GM19035 (cell line): Measurements from ENCODE around the gene MEIS1.

Source experiments
- ATAC-seq: cut with Tn5 transposase; IDR thresholded peaks from one replicate; pipeline ENCODE4 v1.9.1; 2021; ENCODE audit not compliant: unreplicated experiment

The MEIS1 gene

DNA sequence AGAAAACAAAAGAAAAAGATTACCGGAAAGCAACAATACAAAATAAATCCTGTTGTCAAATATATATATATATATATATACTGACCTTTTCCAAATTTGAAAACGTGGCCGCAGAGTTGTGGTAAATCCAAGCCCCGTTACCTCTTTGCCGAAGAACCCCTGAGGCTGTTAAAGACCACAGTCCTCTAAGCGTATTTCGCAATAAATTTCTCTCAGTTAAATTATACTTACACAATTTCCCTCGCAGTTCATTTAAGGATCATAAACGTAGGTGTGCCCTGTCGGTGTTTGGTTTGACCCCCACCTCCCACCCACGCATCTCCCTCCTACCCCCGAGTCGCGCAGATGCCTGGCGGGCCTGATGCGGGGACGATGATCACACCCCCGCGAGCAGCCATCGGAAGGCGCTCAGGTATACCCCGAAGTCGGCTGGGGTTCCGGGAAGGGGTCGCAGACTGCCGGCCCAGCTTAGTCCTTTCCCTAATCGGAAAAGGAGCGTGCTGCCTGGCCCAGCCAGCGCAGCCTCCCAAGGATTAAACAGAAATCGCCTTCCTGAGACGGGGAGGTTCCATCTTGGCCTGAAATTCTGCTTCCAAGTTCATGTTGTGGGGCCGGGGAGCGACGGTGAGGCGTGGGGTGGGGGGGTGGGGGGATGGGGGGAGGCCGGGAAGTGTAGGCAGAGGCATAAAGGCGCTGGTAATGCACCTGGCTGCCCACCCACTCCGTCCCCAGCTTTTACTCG, 2.9 kb upstream of the MEIS1 start:
- no peak for ATAC-seq

DNA sequence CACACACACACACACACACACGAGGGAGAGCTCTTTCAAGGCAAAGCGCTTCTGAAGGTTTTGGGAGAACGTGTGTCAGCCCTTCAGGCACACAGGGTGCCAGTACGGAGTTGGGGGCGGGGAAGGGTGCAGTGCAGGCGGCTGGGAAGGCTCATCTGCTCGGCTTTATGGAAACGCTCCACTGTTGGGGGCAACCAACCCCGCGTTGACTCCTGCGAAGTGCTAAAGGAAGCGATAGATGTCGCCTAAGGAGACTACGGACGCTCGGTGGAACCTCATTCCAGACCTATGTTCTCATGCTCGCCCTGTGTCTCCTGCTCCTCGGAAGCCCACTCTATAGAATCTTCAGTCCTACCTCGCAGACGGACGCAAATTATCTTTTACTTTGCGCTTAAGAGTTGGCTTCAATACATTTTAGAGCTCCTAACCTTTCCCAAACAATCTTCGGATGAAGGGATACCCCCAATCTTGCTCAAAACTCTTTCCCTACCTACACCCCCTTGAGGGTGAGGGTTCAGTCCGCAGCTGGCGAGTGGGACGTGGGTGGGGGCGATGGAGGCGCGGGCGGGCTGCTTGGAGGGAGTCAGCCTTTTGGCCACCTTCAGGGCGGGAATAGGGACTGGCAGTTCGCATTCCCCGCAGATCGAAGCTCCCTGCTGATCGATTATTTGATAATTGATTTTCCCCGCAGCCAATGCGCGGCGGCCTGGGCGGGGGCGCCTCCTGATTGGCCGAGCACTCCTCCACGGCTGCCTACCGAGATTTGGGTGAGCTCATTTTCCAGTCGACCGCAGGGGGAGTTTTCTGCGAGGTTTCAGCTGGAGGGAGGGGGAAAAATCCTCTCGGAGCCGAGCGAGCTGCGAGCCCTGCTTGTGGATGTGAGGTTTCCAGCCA, 1.9 kb upstream of the MEIS1 start:
- no peak for ATAC-seq

DNA sequence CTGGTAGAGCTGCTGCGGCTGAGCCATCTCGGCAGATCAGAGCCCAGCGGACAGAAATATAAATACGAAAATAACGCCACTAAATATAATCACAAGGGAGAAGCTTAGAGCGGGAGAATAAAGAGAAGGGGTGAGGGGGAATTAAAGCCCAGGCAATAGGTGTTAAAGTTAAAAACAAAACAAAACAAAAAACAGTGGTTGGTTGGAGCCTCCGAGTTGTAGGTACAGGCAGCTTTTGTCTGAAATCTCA, 1.3 kb upstream of the MEIS1 start:
- no peak for ATAC-seq

DNA sequence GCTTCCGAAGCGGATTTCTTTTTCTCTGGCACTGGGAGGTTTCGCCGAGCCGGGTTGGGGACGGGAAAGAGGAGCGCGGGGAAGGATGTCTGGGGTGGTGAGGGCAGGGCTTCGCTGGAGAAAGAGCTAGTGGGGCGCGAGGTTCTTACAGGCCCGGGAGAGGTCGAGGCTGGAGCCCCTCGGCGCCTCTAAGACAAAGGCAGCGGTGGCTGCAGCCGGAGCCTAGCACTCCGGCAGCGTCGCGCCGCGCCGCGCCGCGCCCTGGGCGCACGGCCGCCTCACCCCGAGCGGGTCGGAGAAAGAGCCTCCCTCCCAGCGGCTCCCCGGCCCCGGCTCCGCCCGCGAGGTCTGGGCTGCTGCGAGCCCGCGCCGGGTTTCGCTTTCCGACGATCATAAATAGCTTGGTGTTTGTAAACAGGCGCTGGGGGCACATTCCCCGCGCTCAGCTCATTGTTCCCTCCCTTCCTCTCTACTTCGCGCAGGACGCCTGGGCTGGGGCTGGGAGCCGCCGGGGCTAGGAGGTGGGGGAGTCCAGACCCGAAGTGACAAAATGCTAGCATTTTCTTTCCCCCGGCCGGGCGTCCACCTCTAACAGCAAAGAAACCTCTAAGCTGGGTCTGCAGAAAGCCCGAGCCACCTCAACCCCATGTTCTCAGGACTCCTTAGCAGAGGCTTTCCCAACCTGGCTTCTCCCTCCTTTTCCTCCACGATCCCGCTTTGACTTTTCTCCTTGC, 813 bp upstream of the MEIS1 start:
- ATAC-seq = peak; percentile 53

DNA sequence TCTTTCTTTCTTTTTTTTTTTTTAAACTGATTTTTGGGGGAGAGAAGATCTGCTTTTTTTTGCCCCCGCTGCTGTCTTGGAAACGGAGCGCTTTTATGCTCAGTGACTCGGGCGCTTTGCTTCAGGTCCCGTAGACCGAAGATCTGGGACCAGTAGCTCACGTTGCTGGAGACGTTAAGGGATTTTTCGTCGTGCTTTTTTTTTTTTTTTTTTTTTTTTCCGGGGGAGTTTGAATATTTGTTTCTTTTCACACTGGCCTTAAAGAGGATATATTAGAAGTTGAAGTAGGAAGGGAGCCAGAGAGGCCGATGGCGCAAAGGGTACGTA, 587 bp downstream of the MEIS1 start:
- ATAC-seq = no peak

DNA sequence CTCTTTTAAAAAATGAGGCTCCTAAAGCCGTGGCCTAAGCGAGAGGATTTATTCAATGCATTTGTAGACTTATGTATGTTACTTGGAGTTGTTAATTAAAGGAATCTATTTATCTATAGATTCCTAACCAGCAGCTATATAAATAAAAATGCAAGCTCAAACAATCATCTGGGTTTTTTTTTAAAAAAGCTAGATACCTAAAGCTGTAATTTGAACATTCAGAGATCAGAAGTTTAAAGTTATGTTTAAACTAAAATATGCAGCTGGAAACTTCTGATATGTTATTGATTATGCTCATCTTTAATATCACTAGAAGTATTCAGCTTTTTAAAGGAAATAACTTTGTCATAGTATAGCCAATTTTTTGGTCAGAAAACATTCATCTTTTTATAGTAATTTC, 1.0 kb downstream of the MEIS1 start:
- no peak for ATAC-seq

DNA sequence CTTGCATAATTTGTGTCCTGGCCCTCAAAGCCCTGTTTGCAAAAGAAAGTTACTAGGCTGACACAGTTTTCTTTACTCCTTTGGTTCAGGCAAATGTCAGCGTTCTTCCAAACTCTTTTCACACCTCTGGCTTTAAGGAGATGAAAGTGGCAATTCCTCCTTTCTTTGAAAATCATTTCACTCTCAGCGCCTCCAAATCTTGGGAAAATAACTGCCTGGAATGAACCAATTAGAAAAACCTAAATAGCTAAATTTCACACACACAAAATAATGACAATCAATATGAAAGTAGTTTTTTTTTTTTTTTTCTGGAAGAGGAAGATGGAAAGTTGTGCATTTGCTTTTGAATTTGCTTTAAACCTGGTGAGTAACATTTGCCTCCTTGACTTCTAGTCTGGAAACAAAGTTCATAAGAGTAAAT, 1.7 kb downstream of the MEIS1 start:
- no peak for ATAC-seq

DNA sequence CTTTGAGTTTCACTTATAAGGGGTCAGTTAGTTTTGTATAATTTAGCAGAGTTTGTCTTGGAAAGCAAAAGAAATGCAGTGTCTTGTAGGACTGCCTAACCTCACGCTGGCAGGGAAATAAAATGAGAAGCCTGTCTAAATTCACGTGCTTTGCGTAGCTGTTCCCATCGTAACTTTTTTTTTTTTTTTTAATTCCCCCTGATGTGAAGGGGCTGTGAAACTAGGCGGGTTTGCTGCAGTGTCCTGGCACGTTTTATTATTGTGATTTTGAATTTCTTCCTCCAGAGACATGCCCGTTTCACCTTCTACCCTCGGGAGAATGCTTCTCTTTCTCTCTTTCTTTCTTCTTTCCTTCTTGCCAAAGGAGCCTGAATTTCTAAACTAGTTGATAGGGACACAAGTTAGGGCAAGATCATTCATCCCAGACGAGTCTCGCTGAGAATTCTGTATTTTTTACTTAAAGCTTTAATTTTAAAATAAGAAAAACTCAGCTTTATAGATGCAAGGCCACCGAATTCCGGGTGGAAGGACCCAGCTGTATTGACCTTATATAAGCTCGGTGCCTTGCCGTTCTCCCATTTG, 2.3 kb downstream of the MEIS1 start:
- ATAC-seq = no peak

DNA sequence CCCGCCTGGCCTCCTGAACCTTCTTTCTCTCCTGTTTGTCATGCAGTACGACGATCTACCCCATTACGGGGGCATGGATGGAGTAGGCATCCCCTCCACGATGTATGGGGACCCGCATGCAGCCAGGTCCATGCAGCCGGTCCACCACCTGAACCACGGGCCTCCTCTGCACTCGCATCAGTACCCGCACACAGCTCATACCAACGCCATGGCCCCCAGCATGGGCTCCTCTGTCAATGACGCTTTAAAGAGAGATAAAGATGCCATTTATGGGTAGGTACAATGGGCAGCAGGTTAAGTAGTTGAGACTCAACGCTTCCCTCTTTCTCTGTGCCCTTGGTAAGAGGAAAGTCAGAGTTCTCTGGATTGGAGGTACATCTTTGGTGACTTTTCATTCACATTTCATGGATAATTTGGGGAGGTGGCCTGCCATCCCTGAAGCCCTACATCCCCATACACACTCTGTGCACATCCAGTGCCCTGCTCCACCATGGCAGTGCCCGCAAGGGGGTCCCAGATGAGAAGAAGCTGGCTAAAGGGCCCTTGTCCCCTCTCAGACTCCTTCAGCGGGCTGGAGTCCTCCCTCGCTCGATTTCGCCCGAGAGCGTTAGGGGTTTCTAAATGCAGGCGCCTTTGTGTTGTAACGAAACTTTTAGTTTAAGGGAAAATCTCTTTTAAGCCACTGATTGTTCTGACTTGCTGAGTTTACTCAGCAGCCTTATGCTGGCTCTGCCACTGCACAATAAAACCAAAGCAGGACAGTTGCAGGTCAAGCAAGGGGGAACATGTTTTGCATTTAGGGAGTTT, 3.0 kb downstream of the MEIS1 start:
- no peak for ATAC-seq

DNA sequence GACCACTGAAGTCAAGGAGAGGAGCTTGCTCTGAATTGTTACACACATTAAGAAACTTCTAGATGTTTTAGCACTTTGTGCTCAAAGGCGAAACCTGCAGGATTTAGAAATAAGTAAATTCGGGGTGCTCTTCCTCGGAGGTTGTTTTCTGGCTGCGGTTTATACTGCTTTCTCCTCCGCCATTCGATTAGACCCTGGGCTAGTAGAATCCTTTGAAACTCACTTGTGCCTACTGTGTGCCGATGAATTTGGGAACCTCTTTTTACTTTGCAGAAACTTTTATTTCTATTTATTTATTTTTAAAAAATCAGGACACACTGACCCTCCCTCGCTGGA, 3.5 kb downstream of the MEIS1 start:
- ATAC-seq = no peak

DNA sequence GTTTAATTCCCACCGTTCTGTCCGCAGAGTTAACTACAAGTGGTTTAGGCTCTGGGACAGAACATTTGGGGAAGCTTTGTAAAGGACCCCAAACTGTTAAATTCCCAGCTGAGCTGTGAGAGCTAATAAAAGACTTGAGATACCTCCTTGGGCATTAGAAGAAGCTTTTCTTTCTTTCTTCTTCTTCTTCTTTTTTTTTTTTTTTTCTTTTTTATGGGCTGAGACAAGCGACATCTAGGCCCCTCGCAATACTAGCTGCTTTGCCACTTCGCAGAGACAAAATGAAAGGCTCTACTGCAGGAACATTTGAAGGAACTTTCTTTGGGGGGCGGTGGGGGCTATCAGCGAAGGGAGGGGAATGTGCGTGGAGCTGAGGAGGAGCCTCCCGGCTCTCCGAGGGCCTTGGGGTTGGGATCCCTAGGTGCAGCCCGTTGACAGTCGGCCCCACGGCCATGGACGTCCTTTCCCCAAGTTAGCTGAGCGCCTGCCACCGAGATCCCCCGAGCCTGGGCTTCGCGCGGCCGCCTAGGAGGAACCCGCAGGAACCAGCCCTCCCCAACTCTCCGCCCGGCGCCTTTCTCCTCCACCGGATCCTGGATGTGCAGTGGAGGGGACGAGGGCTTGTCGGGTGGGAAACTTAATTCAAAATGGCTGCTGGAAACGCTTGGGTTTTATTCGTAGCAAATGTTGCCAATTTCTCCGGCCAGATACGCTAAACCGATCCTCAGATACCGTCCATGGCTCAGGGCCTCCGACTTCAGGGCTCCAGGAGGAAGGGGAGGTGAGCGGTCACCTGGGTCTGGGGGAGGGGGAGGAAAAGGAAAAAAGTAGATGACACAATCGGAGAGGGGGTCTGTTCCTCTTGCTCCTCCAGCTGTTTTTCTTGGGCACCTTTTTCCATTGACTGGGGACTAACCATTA, 4.2 kb downstream of the MEIS1 start:
- no peak for ATAC-seq

DNA sequence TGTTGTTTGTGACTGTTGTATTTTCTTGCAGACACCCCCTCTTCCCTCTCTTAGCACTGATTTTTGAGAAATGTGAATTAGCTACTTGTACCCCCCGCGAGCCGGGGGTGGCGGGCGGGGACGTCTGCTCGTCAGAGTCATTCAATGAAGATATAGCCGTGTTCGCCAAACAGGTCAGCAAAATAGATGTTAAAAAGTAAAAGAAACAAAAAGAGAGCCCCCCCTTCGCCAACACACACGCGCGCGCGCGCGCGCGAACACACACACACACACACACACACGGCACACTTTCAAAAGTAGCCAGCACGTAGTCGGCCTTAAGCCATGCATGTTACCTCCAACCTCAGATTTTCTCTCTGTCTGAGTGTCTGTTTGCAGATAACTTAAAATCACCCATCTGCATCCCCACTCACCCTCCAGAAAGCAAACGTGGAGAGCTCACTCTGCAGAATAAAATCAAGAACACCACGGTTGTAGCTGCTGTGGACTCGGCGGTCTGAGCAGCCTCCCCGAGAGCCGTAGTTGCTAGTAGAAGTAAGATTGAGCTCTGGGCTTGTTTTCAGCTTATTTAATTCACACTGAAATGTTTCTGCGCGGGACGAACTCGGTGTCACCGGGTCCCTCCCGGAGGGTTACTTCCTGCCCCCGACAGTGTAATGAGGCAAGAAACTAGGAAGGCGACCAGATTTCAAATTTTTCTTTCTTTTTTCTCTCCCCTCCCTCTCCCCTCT, 5.1 kb downstream of the MEIS1 start:
- no peak for ATAC-seq

DNA sequence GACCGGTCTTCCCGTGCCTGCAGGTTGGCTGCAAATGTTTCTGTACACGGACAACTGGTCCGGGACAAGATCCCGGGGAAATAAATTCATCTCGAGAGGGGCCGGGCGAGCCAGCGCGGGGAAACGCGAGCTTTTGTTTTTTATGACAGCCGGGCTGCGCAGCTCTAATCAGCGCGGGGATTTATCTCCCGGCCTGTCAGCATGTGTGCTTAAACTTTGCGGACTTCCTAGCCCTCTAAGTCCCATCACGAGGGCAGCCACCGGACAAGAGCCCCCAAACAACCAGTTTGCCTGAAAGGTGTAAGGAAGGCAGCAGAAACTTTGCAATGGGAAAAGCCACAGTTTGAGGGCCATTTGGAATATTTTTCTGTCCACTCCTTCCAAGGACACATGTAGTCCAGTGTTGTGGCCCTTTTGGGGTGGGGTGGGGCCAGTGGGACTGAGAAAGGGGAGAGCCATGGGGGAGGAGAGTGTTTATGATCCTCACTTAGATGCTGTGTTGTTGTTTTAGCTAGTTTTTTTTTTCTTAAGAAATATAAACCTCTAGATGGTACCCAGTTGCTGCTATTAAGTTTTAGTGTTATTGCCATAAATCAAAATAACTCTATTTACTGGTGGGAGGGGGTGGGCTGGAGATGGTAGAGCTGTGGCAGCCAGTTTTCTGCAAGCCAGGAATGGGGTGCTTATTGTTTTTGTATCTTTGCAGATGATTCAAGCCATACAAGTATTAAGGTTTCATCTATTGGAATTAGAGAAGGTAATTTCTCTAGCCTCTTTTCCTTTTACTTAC, 6.0 kb downstream of the MEIS1 start:
- ATAC-seq = no peak

DNA sequence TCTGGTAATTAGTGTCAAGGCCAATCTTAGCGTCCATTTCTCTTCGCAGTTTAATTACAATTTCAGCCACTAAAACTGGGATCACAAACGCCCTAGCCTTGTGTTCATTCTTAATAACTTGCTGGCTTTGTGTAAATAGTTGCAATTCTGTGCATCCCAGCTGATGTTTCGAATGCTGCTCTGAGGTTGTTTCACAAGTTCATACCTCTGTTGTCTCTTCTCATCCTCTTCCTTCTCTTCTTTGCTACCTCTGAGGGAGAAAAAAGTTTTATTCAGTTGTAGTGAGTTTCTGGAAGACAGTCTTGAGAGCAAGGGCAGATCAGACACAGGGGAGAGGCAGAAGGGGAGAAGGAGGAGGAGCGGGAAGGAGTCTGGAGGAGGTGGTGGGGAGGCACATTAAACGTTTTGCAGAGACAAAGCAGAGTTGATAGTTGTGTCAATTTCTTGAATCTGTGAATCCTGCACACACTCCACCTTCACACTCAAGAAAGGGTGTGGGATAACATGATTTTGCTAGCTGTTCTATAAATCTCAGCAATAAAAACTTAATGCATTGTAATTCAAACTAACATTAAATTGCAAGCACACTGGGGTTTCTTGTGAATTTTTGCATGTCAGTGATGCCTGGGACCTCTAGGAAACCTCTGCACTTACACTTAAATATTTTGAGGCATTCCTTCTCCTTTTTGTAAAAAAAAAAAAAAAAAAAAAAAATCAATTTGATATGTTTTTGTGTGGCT, 6.8 kb downstream of the MEIS1 start:
- ATAC-seq = no peak

DNA sequence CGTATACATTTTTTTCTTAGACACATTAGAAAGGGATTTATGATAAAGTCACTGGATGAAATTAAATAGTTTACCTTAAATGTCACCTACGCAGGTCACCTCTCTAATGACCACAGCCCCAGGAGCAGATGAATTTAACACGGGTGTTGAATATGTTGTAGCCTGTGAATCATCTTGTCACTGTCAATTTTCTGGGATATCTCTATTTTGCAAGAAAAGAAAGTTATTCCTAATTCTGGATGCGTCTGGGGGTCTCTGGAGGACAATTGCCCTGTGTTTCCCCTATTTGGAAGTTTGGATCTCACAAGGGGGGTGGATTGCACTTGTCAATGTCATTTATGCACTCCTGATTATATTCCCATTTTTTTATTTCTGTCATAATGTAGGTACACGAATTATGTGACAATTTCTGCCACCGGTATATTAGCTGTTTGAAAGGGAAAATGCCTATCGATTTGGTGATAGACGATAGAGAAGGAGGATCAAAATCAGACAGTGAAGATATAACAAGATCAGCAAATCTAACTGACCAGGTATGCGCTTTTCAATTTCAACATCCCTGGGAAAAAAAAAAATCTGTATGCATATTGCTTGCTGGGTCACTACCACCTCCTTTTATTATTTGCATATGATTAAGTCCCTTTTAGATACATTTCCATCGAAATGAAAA, 7.7 kb downstream of the MEIS1 start:
- ATAC-seq = no peak

DNA sequence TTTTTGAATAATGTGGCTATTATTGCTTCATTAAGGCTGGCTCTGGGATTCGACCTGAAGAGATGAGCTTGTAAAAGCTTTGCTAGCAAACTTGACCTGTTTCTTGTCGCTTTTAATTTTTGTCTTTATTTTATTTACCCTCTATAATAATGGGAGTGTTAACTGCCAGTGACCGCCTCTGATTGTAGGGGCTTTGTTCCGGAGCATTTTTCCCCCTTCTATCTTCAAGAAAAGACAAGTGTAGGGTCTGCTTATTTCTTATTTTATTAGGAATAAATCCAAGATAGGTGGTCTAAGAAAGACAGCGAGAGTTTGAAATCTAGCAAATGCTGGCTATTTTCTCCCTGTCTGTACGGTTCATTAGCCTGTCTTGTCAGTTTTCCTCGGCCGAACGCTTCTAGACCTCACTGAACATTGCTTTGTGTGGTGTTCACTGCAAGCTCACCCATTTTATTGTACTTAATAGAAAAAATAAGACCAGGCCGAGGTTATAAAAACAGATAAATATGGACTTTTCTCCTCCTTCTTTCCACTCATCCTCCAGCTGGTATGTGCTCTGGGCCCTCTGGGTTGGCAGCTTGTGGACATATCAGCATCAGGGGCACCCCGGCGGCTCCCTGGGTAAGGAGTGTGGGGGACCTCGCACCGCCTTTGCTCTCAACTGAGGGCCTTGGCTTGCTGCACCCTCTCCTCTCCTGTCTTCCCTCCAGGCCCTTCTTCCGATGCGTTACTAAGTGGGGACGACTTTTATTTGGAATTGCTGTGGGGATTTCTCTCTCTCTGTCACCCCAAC, 8.5 kb downstream of the MEIS1 start:
- no peak for ATAC-seq
